ENCODE results near the gene RELN.

The RELN gene

DNA sequence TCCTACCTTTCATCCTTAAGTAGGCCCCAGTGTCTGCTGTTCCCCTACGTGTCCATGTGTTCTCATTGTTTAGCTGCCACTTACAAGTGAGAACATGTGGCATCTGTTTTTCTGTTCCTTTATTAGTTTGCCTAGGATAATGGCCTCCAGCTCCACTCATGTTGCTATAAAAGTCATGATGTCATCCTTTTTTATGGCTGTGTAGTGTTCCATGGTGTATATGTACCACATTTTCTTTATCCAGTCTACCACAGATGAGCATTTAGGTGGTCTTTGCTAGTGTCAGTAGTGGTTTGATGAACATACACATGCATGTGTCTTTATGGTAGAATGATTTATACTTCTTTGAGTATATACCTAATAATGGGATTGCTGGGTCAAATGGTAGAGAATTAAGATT lies 397.3 kb downstream of the RELN start:
- TF ChIP-seq, protein P1, sequence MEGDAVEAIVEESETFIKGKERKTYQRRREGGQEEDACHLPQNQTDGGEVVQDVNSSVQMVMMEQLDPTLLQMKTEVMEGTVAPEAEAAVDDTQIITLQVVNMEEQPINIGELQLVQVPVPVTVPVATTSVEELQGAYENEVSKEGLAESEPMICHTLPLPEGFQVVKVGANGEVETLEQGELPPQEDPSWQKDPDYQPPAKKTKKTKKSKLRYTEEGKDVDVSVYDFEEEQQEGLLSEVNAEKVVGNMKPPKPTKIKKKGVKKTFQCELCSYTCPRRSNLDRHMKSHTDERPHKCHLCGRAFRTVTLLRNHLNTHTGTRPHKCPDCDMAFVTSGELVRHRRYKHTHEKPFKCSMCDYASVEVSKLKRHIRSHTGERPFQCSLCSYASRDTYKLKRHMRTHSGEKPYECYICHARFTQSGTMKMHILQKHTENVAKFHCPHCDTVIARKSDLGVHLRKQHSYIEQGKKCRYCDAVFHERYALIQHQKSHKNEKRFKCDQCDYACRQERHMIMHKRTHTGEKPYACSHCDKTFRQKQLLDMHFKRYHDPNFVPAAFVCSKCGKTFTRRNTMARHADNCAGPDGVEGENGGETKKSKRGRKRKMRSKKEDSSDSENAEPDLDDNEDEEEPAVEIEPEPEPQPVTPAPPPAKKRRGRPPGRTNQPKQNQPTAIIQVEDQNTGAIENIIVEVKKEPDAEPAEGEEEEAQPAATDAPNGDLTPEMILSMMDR (IDR thresholded peaks at IDR 0.05) = no peak

DNA sequence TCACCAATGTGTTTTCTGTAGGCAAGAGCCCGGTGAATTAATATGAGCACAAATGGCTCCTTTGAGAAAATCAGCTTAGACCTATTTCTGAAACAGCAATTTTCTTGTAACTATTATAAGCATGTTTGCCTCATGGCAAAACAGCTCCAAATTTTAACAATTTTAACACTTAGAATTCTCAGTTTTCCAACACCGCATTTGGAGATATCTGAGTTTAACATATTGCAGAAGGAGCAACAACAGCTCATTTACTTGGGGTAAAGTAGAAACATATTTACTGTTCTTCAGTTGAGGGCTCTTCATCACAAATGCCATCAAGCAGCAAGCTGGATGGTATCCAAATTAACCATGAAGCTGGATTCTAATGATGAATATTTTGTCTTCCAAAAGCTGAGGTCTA lies 409.4 kb downstream of the RELN start:
- TF ChIP-seq, protein P1 (IDR thresholded peaks at IDR 0.05) = no peak
- no peak overlapping the region for H3K4me3 Mint-ChIP-seq
- peaks cover 17% of the 10 kb centered on the region for H3K27me3 Mint-ChIP-seq (ENCODE audit: low read depth, poor library complexity)
- H3K9me3 Mint-ChIP-seq = no peaks in the 10 kb centered on the region
- no peak for DNase-seq
- H3K4me1 Mint-ChIP-seq = no peaks in the 10 kb centered on the region
- H3K27ac Mint-ChIP-seq = no peak overlapping the region
- H3K36me3 Mint-ChIP-seq (ENCODE audit: low read depth) = no peaks in the 10 kb centered on the region

More for the DNA sequence above, 397.3 kb downstream of the RELN start:
- Mint-ChIP-seq H3K4me1 (no peaks in the 10 kb centered on the region), H3K9me3 (no peaks in the 10 kb centered on the region), H3K36me3 (ENCODE audit: low read depth) (no peaks in the 10 kb centered on the region), H3K27me3 (ENCODE audit: low read depth, poor library complexity) (no peaks in the 10 kb centered on the region), H3K27ac (no peak overlapping the region), H3K4me3 (no peak overlapping the region)
- no peak for DNase-seq

DNA sequence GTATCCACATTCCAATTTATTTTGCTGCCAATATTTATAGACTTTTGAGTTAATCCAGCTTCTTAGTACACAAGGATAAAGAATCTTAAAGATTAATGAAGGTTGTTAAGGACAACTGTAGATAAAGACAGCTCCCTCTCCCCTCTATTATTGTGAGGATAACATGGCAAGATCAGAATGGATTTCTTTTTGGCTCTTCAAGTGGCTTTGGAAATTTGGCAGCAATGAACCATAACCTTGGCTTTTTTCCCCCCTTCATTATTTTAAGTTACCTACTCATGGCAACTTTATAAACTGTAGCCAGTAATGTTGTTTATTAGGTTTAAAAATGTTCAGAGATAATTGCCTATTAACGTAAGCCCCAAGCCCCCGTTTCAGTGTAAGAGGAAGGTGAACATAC lies 412.4 kb downstream of the RELN start:
- H3K4me3 Mint-ChIP-seq = no peak overlapping the region
- peaks cover 6% of the 10 kb centered on the region for H3K4me1 Mint-ChIP-seq
- H3K27me3 Mint-ChIP-seq (ENCODE audit: low read depth, poor library complexity) = peaks cover 17% of the 10 kb centered on the region
- no peak overlapping the region for H3K27ac Mint-ChIP-seq
- no peaks in the 10 kb centered on the region for H3K36me3 Mint-ChIP-seq (ENCODE audit: low read depth)
- TF ChIP-seq, protein P1 (IDR thresholded peaks at IDR 0.05) = no peak
- no peak for DNase-seq
- H3K9me3 Mint-ChIP-seq = no peaks in the 10 kb centered on the region

DNA sequence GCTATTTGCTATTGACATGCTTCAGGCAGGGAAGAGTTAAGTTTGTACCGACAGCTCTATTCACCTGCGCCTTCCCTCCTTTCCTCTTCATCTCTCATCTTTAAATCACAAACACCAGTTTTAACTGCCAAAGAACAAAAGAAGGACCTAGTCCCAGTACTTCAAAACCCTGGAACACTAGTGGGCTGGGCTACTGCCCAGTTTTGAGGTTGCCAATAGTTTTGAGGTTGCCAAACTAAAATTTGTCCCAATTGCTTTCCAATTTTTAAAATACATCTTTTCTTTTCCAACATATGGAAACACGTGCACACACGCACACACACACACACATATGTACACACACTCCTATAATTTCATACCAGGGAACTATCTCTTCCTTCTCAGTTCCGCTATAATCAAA lies 412.8 kb downstream of the RELN start:
- H3K27me3 Mint-ChIP-seq (ENCODE audit: low read depth, poor library complexity) = peaks cover 15% of the 10 kb centered on the region

DNA sequence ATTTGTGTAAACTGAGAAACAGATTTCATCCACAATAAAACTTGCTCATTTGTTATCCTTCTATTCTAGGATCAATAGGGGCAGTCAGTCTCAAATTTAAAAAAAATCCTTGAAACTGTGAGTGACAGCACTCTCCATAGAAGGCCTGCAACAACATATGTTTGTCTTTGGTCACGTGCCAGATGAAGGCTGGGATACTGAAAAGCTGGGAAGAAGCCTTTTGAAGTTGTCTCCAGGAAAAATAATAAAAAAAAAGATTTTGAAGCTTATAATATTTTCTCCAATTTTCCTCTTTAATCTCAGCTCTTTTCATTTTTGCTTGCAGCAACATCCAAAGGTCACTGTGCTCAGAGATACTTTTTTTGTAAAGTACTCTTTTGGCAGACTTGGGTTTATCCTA lies 414.9 kb downstream of the RELN start:
- H3K4me1 Mint-ChIP-seq = peaks cover 6% of the 10 kb centered on the region
- H3K36me3 Mint-ChIP-seq (ENCODE audit: low read depth) = no peaks in the 10 kb centered on the region
- no peaks in the 10 kb centered on the region for H3K9me3 Mint-ChIP-seq
- H3K27me3 Mint-ChIP-seq (ENCODE audit: low read depth, poor library complexity) = peaks cover 12% of the 10 kb centered on the region
- TF ChIP-seq, protein P1 (IDR thresholded peaks at IDR 0.05) = no peak
- no peak for DNase-seq
- H3K27ac Mint-ChIP-seq = no peak overlapping the region
- no peak overlapping the region for H3K4me3 Mint-ChIP-seq

More for the DNA sequence above, 412.8 kb downstream of the RELN start:
- Mint-ChIP-seq H3K9me3 (no peaks in the 10 kb centered on the region), H3K4me1 (peaks cover 6% of the 10 kb centered on the region), H3K36me3 (ENCODE audit: low read depth) (no peaks in the 10 kb centered on the region), H3K4me3 (no peak overlapping the region), H3K27ac (no peak overlapping the region)
- TF ChIP-seq, protein P1 (IDR thresholded peaks at IDR 0.05) = no peak
- no peak for DNase-seq

DNA sequence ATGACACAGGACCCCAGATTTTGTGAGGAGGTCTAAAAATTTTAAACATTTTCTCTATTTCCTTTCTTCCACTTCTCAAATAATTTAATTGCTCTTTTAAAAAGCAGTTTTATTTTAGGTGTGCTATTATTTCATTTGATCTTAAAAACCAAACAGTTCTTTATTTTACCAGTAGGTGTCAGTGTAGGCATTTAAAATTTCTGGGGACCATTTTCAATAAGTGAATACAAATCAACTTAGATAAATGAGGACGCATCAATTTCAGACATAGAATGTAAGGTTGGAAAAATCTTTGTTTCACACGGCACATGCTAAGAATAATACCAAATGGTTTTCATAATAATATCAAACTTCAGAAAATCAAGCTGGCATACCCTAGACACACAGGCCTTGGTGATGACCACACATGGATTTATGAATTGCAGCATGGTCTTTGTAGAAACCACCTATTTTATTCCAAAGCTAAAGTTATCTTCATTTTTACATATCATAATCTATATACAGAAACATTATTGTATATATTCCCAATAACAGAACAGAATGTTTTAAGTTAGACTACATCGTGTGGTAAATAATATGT lies 415.9 kb downstream of the RELN start:
- peaks cover 6% of the 10 kb centered on the region for H3K4me1 Mint-ChIP-seq
- no peak overlapping the region for H3K4me3 Mint-ChIP-seq
- DNase-seq = no peak
- peaks cover 11% of the 10 kb centered on the region for H3K27me3 Mint-ChIP-seq (ENCODE audit: low read depth, poor library complexity)
- H3K9me3 Mint-ChIP-seq = no peaks in the 10 kb centered on the region
- H3K27ac Mint-ChIP-seq = no peak overlapping the region
- TF ChIP-seq, protein P1 (IDR thresholded peaks at IDR 0.05) = peak; percentile 74
- no peaks in the 10 kb centered on the region for H3K36me3 Mint-ChIP-seq (ENCODE audit: low read depth)
